K562 (cell line): ENCODE results near the gene STXBP6. TPM values are rescaled to one million over a fixed set of nuclear protein-coding genes. Genes with fewer than 3 reads are reported as not detected.

ENCODE experiments used
- ATAC-seq: fragments of 200-7000 bp; cut with Tn5 transposase; 3 replicates; pipeline ENCODE4 v1.9.1; 2020; ENCODE audit warnings: moderate library complexity
- BruUV-seq: library from RNA; stranded (reverse); fragments of 400-500 nt; replicated peaks from 2 replicates; lab custom pipeline; 2021; lab: Mats Ljungman, UMichigan
- CTCF ChIA-PET: fragments of 300-600 bp; formaldehyde crosslinking; extraction: SDS; loops from one replicate; lab custom pipeline; 2021; ENCODE audit warnings: low intra/inter-chr PET ratio; lab: Yijun Ruan, JAX
- POLR2A ChIA-PET: fragments of 300-600, 350-650 bp; sonication (Branson Sonifier 250); formaldehyde crosslinking; extraction: SDS; loops from one replicate; lab custom pipeline; 2021; ENCODE audit warnings: antibody characterized with exemption, inconsistent platforms; lab: Yijun Ruan, JAX
- DNase-seq, 4 experiments: peaks; one replicate each; pipeline versions ENCODE4 v3.0.0 to v3.0.0-alpha.2; 2011 to 2018; ENCODE audit warnings: low spot score in 3 of 4, mixed read lengths in 3 of 4; ENCODE audit errors: extremely low read depth in 1 of 4
- FAIRE-seq: peaks from 2 replicates; lab custom pipeline; 2011; peaks lifted over from hg19 to GRCh38; lab: Jason Lieb, UNC
- H2AFZ ChIP-seq: 2 replicates; pipeline ENCODE4 v1.6.0; 2011; ENCODE audit warnings: low read depth, low read length, control low read depth, inconsistent platforms
- H3K27ac ChIP-seq: fragments of 200-600 bp; 3 replicates; pipeline ENCODE4 v1.8.0; 2011; ENCODE audit warnings: low read depth, mild to moderate bottlenecking, control low read depth, inconsistent platforms, low read length, moderate library complexity, mixed read lengths; ENCODE audit errors: extremely low read depth
- H3K27me3 ChIP-seq, 2 experiments: fragments of 300-600 bp in 1 of 2; 2 replicates in 1 of 2; 3 replicates in 1 of 2; pipeline versions ENCODE4 v1.6.0 to v1.8.0; 2011; ENCODE audit warnings: inconsistent platforms in 2 of 2, low read length in 2 of 2, mild to moderate bottlenecking in 1 of 2, mixed read lengths in 1 of 2, moderate library complexity in 1 of 2; ENCODE audit not compliant: control insufficient read depth in 2 of 2, insufficient read depth in 2 of 2
- H3K36me3 ChIP-seq: fragments of 300-600 bp; 3 replicates; pipeline ENCODE4 v1.8.0; 2011; ENCODE audit warnings: mild to moderate bottlenecking, low read length, inconsistent platforms; ENCODE audit not compliant: control insufficient read depth, insufficient read depth
- H3K4me1 ChIP-seq, 2 experiments: fragments of 200-600 bp in 1 of 2; replicated peaks in 1 of 2; 2 replicates in 1 of 2; 3 replicates in 1 of 2; pipeline versions ENCODE4 v1.5.1 to v1.8.0; 2011; ENCODE audit warnings: inconsistent platforms in 2 of 2, low read length in 2 of 2, mild to moderate bottlenecking in 1 of 2, mixed read lengths in 1 of 2, moderate library complexity in 1 of 2; ENCODE audit not compliant: control insufficient read depth in 2 of 2, insufficient read depth in 2 of 2
- H3K4me2 ChIP-seq: 2 replicates; pipeline ENCODE4 v1.6.1; 2011; ENCODE audit warnings: low read length, control low read depth, inconsistent platforms, mixed read lengths; ENCODE audit not compliant: insufficient read depth
- H3K4me3 ChIP-seq: fragments of 200-600 bp; sonication (generic), shearing (Covaris generic); 2 replicates; pipeline ENCODE4 v1.5.1; 2016; ENCODE audit warnings: control low read depth, inconsistent platforms
- H3K79me2 ChIP-seq: fragments of 200-600 bp; 3 replicates; pipeline ENCODE4 v1.8.0; 2011; ENCODE audit warnings: low read length, inconsistent platforms; ENCODE audit not compliant: control insufficient read depth, insufficient read depth
- H3K9ac ChIP-seq, 2 experiments: 2 replicates each; pipeline versions ENCODE4 v1.6.0 to v1.6.1; 2011; ENCODE audit warnings: low read depth in 2 of 2, low read length in 2 of 2, control low read depth in 1 of 2, inconsistent platforms in 1 of 2, mild to moderate bottlenecking in 1 of 2, mixed read lengths in 1 of 2; ENCODE audit not compliant: insufficient read depth in 1 of 2
- H3K9me1 ChIP-seq: one replicate; pipeline ENCODE4 v1.6.0; 2011; ENCODE audit warnings: inconsistent platforms, mild to moderate bottlenecking, low read length, moderate library complexity; ENCODE audit not compliant: control insufficient read depth, insufficient read depth
- H3K9me3 ChIP-seq: replicated peaks from 2 replicates; pipeline ENCODE4 v1.5.1; 2011; ENCODE audit warnings: low read depth, low read length, inconsistent platforms; ENCODE audit not compliant: control insufficient read depth, insufficient read depth
- H4K20me1 ChIP-seq: replicated peaks from 2 replicates; pipeline ENCODE4 v1.6.1; 2011; ENCODE audit warnings: low read length, inconsistent platforms, mixed read lengths; ENCODE audit not compliant: control insufficient read depth, insufficient read depth
- CHD4 ChIP-seq: fragments of 200-600 bp; sonication (generic); IDR thresholded peaks from 3 replicates; pipeline ENCODE4 v1.6.1; 2012; ENCODE audit warnings: low read depth, mild to moderate bottlenecking, mixed read lengths, low read length, inconsistent platforms; ENCODE audit not compliant: insufficient read depth, insufficient replicate concordance, poor library complexity, severe bottlenecking
- CREM ChIP-seq: IDR thresholded peaks from 2 replicates; pipeline ENCODE4 v1.6.1; 2014; ENCODE audit warnings: antibody characterized with exemption, low read depth
- EP400 ChIP-seq: fragments of 450-650 bp; IDR thresholded peaks from 2 replicates; pipeline ENCODE4 v1.6.1; 2017; ENCODE audit warnings: antibody characterized with exemption, mild to moderate bottlenecking, moderate library complexity
- HDGF ChIP-seq: fragments of 450-650 bp; IDR thresholded peaks from 2 replicates; pipeline ENCODE4 v1.6.1; 2016
- KLF13 ChIP-seq: fragments of 450-650 bp; IDR thresholded peaks from 2 replicates; pipeline ENCODE4 v1.6.1; 2016; ENCODE audit warnings: missing genetic modification characterization, low read depth, mild to moderate bottlenecking, missing compliant biosample characterization, moderate library complexity, borderline replicate concordance
- NR2C2 ChIP-seq, 2 experiments: fragments of 200-800 bp in 1 of 2; sonication (Bioruptor generic) in 1 of 2; sonication (generic) in 1 of 2; formaldehyde crosslinking in 1 of 2; IDR thresholded peaks; 2 replicates each; pipeline versions ENCODE4 v1.6.1 to v1.8.0; 2016 to 2022; ENCODE audit warnings: mild to moderate bottlenecking in 1 of 2, missing compliant biosample characterization in 1 of 2, missing genetic modification characterization in 1 of 2, missing genetic modification reagents in 1 of 2
- SMARCA4 ChIP-seq: fragments of 450-650 bp; IDR thresholded peaks from 2 replicates; pipeline ENCODE4 v1.6.1; 2016
- SMC3 ChIP-seq: conservative IDR thresholded peaks from 2 replicates; pipeline ENCODE4 v1.6.1; 2011; ENCODE audit warnings: low read depth, low read length, improper control_type of control experiment; ENCODE audit not compliant: insufficient read depth
- STAT5A ChIP-seq: IDR thresholded peaks from 2 replicates; pipeline ENCODE4 v1.6.1; 2012; ENCODE audit warnings: low read length, inconsistent platforms, borderline replicate concordance
- XRCC3 ChIP-seq: fragments of 450-650 bp; IDR thresholded peaks from 2 replicates; pipeline ENCODE4 v1.6.1; 2017; ENCODE audit warnings: mild to moderate bottlenecking, moderate library complexity
- ZBTB2 ChIP-seq: fragments of 450-650 bp; IDR thresholded peaks from 2 replicates; pipeline ENCODE4 v1.6.1; 2016; ENCODE audit warnings: antibody characterized with exemption
- ZNF3 ChIP-seq: fragments of 250-450 bp; sonication (Bioruptor Pico); IDR thresholded peaks from 2 replicates; pipeline ENCODE4 v1.5.0; 2021; ENCODE audit warnings: mild to moderate bottlenecking, moderate library complexity
- WGBS: fragments of 100-300 bp; shearing (Covaris generic); methylation state at CpG from one replicate; pipeline ENCODE4 v1.1.6; 2016; ENCODE audit warnings: low coverage, mixed read lengths; ENCODE audit not compliant: insufficient coverage; ENCODE audit errors: missing lambda C conversion rate; 5-methylcytosine and 5-hydroxymethylcytosine counted together
- in situ Hi-C: fragments of 300-500 bp; cut with MboI; formaldehyde crosslinking; loops from 4 replicates; pipeline ENCODE4 v1.15.0; 2018; ENCODE audit warnings: inconsistent platforms, mixed read lengths
- intact Hi-C: fragments of 100-400 bp; cut with micrococcal nuclease; formaldehyde crosslinking; loops from 2 replicates; pipeline ENCODE4 v1.14.2; 2022
- polyA plus RNA-seq, 8 experiments: library from polyadenylated mRNA; depleted of rRNA in 4 of 8; stranded (reverse) in 5 of 8; unstranded in 3 of 8; fragments of >200 nt; fragmentation: Nextera tagmentation in 2 of 8; fragmentation: Illumina TruSeq in 1 of 8; extraction: Ambion mirVana in 2 of 8; extraction: Trizol in 1 of 8; gene quantifications; 2 replicates each; pipeline versions ENCODE4 v1.2.1 to v1.2.3, GENCODE V29; 2011 to 2014; ENCODE audit warnings: inconsistent platforms in 1 of 8, missing spikeins in 1 of 8
- total RNA-seq, 7 experiments: library from RNA; depleted of rRNA in 6 of 7; stranded (reverse); fragments of >200 nt in 6 of 7; fragmentation: Illumina TruSeq in 2 of 7; extraction: Trizol in 2 of 7; gene quantifications; 2 replicates each; pipeline versions ENCODE4 v1.2.1 to v1.2.3, GENCODE V29; 2011 to 2021; ENCODE audit warnings: low replicate concordance in 1 of 7
- TF ChIP-seq, protein P1 (sequence below): fragments of 250-450 bp; sonication (Bioruptor Pico); IDR thresholded peaks from 2 replicates; pipeline ENCODE4 v1.5.0; 2021

STXBP6 gene
- total and polyA plus RNA-seq, 9 of the 15 experiments (the other 6 are each of a cell fraction or from before 2014, with no cell fraction given): 0.27 to 0.89 (median 0.59) TPM

- no peaks in the 10 kb centered on the region for H3K79me2 ChIP-seq
- no peaks in the 10 kb centered on the region for H4K20me1 ChIP-seq
- WGBS: 0% methylated on average over 4 of the region's 4 CpGs
- in situ Hi-C loops (no loop called here), intact Hi-C loops (no loop called here)
- no peak overlapping the region for H3K4me2 ChIP-seq
- H3K4me3 ChIP-seq: no peak overlapping the region
- H3K27me3 ChIP-seq: no peaks in the 10 kb centered on the region
- no peaks in the 10 kb centered on the region for H3K4me1 ChIP-seq
- POLR2A ChIA-PET: no interaction called here
- H3K9me3 ChIP-seq: no peaks in the 10 kb centered on the region
- DNase-seq: no peak
- CTCF ChIA-PET: no interaction called here
- H2AFZ ChIP-seq: no peak overlapping the region
- no peak overlapping the region for H3K27ac ChIP-seq
- TF ChIP-seq NR2C2 (CRISPR knock-in tag; IDR thresholded peaks at IDR 0.05) (no peak), NR2C2 (tag; IDR thresholded peaks at IDR 0.05) (no peak), EP400 (no peak), ZBTB2 (no peak), SMC3 (no peak), HDGF (no peak), CHD4 (no peak), CREM (no peak), STAT5A (no peak), KLF13 (tag) (no peak), ZNF3 (CRISPR knock-in tag) (no peak), XRCC3 (no peak), SMARCA4 (no peak)
- TF ChIP-seq, protein P1, sequence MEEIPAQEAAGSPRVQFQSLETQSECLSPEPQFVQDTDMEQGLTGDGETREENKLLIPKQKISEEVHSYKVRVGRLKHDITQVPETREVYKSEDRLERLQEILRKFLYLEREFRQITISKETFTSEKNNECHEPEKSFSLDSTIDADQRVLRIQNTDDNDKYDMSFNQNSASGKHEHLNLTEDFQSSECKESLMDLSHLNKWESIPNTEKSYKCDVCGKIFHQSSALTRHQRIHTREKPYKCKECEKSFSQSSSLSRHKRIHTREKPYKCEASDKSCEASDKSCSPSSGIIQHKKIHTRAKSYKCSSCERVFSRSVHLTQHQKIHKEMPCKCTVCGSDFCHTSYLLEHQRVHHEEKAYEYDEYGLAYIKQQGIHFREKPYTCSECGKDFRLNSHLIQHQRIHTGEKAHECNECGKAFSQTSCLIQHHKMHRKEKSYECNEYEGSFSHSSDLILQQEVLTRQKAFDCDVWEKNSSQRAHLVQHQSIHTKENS (CRISPR knock-in tag): no peak
- H3K9ac ChIP-seq: no peak overlapping the region
- no peaks in the 10 kb centered on the region for H3K9me1 ChIP-seq
- BruUV-seq: no TSS peak
- H3K36me3 ChIP-seq: no peaks in the 10 kb centered on the region
- ATAC-seq: no peak
- no peak for FAIRE-seq
Measured at GRCh38 chr14:24828486-24828885, 221.5 kb downstream of the STXBP6 start.
